GM21367 (cell line): Measurements from ENCODE around the gene FASTKD2.

Source experiments
- ATAC-seq: cut with Tn5 transposase; IDR thresholded peaks from one replicate; pipeline ENCODE4 v1.9.1; 2021; ENCODE audit not compliant: unreplicated experiment

The FASTKD2 gene

DNA sequence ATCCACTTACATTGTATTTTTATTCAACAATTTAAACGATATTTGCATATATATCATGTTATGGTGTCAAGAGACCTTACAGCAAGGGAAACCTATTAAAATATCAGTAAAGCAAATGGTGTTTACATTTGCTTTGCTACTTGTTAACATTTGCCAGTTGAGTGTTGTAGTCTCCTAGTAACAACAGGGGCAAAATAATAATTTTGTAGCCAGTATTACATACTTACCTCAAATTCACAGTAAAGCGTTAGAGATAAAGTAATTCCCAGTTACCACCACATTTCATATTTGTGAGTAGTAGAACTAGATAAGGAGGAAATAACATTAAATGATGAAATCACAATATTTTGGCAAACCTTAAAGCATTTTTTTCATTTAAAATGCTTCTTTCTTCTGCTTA lies 71.3 kb downstream of the FASTKD2 start:
- ATAC-seq, result no peak

DNA sequence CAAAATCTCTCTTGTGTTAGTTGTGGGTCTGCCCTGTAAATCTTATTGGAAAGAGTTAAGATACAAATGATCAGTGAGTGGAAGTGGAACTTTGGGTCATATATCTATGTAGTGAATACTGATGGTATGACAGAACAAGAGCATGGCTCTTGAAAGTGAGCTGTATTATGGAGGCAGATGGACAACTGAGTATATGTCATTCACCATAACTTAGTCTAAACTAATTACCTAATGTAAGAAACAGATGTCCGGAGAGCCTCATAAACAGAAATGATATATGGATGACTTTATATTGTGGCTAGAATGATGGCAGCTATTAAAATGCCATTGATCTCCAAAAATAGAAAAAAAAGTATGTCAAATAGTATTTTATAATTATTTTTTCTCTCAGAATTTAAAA lies 72.4 kb downstream of the FASTKD2 start:
- ATAC-seq, result no peak

DNA sequence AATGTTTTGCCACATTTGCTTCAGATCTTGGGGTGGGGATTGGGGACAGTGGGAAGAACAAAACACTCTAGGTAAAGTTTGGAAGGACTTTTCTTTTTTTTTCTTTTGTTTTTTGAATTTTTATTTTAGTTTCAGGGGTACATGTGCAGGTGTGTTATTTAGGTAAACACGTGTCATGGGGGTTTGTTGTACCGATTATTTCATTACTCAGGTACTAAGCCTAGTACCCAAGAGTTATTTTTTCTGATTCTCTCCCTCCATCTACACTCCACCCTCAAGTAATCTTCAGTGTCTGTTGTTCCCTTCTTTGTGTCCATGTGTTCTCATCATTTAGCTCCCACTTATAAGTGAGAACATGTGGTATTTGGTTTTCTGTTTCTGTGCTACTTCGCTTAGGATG lies 73.3 kb downstream of the FASTKD2 start:
- no peak for ATAC-seq

DNA sequence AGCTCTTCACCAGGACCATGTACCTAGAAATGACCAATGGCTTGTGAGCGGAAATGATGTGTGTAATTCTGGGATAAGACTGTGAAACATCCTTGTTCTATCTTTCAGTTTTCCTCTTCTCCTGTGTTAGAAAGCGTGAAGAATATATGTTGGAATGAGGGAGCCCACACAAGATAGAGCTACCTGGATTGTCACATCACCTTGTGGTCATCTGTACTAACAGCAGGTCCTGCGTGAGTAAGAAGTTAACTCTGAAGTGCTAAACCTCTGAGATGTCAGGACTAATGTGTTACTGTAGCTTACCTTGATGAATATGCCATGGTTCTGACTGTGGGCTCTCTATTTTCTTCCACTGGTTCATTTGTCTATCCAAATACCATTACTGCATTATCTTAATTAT lies 75.6 kb downstream of the FASTKD2 start:
- no peak for ATAC-seq
